ENCODE data around the gene ZDHHC11B. TPM values are rescaled to one million over a fixed set of nuclear protein-coding genes. Genes with fewer than 3 reads are reported as not detected.

The ZDHHC11B gene
- total and polyA plus RNA-seq, 2 of the 13 experiments (the other 11 are each of a cell fraction or from before 2014, with no cell fraction given): 0.11 to 0.12 TPM

- TF ChIP-seq IRF1 (CRISPR knock-in tag; IDR thresholded peaks at IDR 0.05; ENCODE audit: low read depth) (no peak), SP5 (CRISPR knock-in tag; IDR thresholded peaks at IDR 0.05; ENCODE audit: borderline replicate concordance, low read depth) (peak; percentile 66), ZNF644 (CRISPR knock-in tag; IDR thresholded peaks at IDR 0.05; ENCODE audit: low read depth) (no peak), CSRNP2 (CRISPR knock-in tag; conservative IDR thresholded peaks at IDR 0.05; ENCODE audit: low read depth) (no peak), TEAD2 (CRISPR knock-in tag; IDR thresholded peaks at IDR 0.05) (no peak), ZNF552 (CRISPR knock-in tag; IDR thresholded peaks at IDR 0.05; ENCODE audit: borderline replicate concordance) (no peak), KDM3A (CRISPR knock-in tag; IDR thresholded peaks at IDR 0.05; ENCODE audit: low read depth) (peak; percentile 73), SOX5 (CRISPR knock-in tag; IDR thresholded peaks at IDR 0.05; ENCODE audit: borderline replicate concordance) (no peak), JDP2 (CRISPR knock-in tag; IDR thresholded peaks at IDR 0.05; ENCODE audit: borderline replicate concordance) (no peak), ELF3 (CRISPR knock-in tag; IDR thresholded peaks at IDR 0.05) (0 out of 2 replicates have a peak, but pooled peaks have one; percentile 13), DPF2 (CRISPR knock-in tag; IDR thresholded peaks at IDR 0.05; ENCODE audit: borderline replicate concordance, low read depth) (no peak), ZBTB21 (CRISPR knock-in tag; IDR thresholded peaks at IDR 0.05) (no peak), SMARCE1 (IDR thresholded peaks at IDR 0.05; ENCODE audit: borderline replicate concordance) (no peak), FOXJ3 (CRISPR knock-in tag; IDR thresholded peaks at IDR 0.05; ENCODE audit: borderline replicate concordance) (no peak), RARA (CRISPR knock-in tag; IDR thresholded peaks at IDR 0.05) (peak; percentile 15; the same call in 1 of the 2 replicates), ZFP91 (CRISPR knock-in tag; IDR thresholded peaks at IDR 0.05; ENCODE audit: borderline replicate concordance) (peak; percentile 10; the same call in 1 of the 2 replicates), HNF4G (IDR thresholded peaks at IDR 0.05; ENCODE audit: borderline replicate concordance, low read depth, low read length) (no peak), HNF4G (CRISPR knock-in tag; IDR thresholded peaks at IDR 0.05; ENCODE audit: borderline replicate concordance, low read depth) (no peak), ZSCAN20 (CRISPR knock-in tag; IDR thresholded peaks at IDR 0.05; ENCODE audit: borderline replicate concordance) (no peak), EHMT2 (IDR thresholded peaks at IDR 0.05; ENCODE audit: borderline replicate concordance, low read depth, low read length) (no peak), GMEB1 (CRISPR knock-in tag; IDR thresholded peaks at IDR 0.05; ENCODE audit: borderline replicate concordance) (no peak)
- TF ChIP-seq, protein P1, sequence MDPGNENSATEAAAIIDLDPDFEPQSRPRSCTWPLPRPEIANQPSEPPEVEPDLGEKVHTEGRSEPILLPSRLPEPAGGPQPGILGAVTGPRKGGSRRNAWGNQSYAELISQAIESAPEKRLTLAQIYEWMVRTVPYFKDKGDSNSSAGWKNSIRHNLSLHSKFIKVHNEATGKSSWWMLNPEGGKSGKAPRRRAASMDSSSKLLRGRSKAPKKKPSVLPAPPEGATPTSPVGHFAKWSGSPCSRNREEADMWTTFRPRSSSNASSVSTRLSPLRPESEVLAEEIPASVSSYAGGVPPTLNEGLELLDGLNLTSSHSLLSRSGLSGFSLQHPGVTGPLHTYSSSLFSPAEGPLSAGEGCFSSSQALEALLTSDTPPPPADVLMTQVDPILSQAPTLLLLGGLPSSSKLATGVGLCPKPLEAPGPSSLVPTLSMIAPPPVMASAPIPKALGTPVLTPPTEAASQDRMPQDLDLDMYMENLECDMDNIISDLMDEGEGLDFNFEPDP (CRISPR knock-in tag; conservative IDR thresholded peaks at IDR 0.05): no peak
Measured at GRCh38 chr5:671459-672328, 112.8 kb downstream of the ZDHHC11B start (continued).
